ENCODE results near the gene ABCA8.
"Not testable (repeated sequence)": the region's sequence is repeated elsewhere in the genome, so short reads cannot be mapped to it uniquely, and the experiment has no call there.

Gene ABCA8

GRCh38 chr17:68824185-68824584 is 131.0 kb downstream of the ABCA8 start:
- not testable (repeated sequence) for DNase-seq

GRCh38 chr17:68822719-68823289 is 132.4 kb downstream of the ABCA8 start:
- no peak for DNase-seq

- DNase-seq: no peak
Measured at GRCh38 chr17:68821860-68822696, 133.1 kb downstream of the ABCA8 start.

- DNase-seq: peak; percentile 72
Measured at GRCh38 chr17:68820825-68821481, 134.2 kb downstream of the ABCA8 start.

- peak; percentile 71 for DNase-seq
Measured at GRCh38 chr17:68820476-68820824, 134.7 kb downstream of the ABCA8 start.

- no peak for DNase-seq
Measured at GRCh38 chr17:68819465-68819864, 135.7 kb downstream of the ABCA8 start.
